Effector CD8-positive, alpha-beta T cell (primary cell): ENCODE data around the gene WIPF2.
"Not testable (repeated sequence)": the region's sequence is repeated elsewhere in the genome, so short reads cannot be mapped to it uniquely, and the experiment has no call there.

Experiments
- DNase-seq: peaks from one replicate; lab custom pipeline; 2025; lab: John Stamatoyannopoulos, UW

The WIPF2 gene

DNA sequence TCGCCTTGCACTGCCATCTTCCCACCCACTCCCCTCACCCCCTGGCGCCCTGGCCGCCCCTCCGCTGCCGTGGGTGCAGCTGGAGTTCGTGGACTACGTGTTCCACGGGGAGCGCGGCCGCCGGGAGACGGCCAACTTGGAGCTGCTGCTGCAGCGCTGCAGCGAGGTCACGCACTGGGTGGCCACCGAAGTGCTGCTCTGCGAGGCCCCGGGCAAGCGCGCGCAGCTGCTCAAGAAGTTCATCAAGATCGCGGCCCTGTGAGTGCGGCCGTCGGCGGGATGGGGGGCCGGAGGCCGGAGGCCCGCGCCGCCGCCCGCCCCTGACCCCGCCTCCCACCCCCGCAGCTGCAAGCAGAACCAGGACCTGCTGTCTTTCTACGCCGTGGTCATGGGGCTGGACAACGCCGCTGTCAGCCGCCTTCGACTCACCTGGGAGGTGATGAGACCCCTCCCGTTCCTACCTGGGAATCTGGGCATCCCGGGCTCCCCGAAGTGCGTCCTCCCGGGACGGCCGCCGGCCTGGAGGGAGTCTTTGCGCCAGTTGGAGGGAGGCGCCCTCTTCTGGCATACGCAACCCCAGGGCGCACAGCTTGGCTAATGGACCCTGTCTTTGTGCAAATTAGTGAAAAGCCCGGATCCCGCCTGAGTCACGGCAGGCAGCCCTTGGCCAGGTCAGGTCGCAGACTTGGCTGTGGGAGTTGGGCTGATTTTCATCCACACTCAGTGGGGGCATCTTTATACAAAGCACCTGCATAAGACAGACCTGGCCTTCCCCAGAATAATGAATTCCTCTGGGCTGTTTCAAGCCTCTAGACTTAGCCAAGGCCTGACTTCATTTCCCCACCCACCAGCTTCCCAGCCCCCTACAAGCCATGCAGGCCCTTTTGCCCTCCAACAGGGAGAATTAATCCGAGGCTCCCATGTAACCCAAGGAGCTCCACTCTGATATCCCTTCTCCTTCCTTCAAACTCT is 27.6 kb upstream of the WIPF2 start:
- peak; percentile 35 for DNase-seq

GRCh38 chr17:40192961-40193360 is 26.1 kb upstream of the WIPF2 start:
- DNase-seq: no peak

DNA sequence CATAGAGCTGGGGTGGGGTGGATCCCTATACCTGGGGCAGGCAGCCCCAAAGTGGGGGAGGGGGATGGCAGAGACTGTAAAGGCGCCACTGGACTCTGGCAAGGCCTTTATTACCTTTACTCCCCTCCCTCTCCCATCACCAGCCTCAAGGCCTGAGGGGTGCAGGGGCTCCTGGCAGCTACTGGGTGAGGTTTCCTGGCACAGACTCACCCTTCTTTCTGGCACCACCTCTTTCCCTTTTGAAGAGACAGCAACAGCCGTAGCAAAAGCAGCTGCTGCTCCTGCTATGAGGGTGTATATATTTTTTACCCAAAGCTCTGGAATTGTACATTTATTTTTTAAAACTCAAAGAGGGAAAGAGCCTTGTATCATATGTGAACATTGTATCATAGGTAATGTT is 24.3 kb upstream of the WIPF2 start:
- no peak for DNase-seq

- no peak for DNase-seq
Observed at GRCh38 chr17:40197550-40197949, 21.6 kb upstream of the WIPF2 start.

DNA sequence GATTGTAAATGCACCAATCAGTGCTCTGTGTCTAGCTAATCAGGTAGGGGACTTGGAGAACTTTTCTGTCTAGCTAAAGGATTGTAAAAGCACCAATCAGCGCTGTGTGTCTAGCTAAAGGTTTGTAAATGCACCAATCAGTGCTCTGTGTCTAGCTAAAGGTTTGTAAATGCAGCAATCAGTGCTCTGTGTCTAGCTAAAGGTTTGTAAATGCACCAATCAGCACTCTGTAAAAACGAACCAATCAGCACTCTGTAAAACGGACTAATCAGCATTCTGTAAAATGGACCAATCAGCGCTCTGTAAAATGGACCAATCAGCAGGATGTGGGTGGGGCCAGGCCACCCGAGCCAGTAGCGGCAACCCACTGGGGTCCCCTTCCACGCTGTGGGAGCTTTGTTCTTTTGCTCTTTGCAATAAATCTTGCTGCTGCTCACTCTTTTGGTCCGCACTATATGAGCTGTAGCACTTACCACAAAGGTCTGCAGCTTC is 21.1 kb upstream of the WIPF2 start:
- DNase-seq: peak; percentile 9

GRCh38 chr17:40198576-40198975 is 20.5 kb upstream of the WIPF2 start:
- DNase-seq: no peak

DNA sequence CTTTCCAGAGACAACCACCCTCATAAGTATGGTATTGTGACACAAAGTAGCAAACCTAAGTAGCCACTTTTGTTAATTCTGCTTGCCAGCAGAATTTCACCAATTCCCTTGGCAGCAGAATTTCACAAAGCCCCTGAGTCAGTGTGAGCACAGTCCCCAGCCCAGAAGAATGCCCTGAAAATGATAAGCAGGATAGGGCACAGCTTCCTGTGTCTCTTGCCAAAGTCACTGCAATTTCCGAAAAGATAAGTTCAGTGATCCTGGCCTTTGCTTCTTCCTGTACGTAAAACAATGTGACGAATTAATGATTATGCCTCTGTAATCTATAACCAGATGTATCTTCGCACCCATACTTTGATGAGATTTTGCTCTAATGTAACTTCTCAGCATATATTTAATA is 16.0 kb upstream of the WIPF2 start:
- no peak for DNase-seq

DNA sequence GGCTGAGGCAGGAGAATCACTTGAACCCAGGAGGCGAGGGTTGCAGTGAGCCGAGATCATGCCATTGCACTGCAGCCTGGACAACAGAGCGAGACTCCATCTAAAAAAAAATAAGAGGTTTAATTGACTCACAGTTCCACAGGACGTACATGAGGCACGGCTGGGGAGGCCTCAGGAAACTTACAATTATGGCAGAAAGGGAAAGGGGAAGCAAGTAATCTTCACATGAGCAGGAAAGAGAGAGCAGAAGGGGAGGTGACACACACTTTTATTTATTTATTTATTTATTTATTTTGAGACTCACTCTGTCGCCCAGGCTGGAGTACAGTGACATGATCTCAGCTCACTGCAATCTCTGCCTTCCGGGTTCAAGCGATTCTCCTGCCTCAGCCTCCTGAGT is 12.9 kb upstream of the WIPF2 start:
- not testable (repeated sequence) for DNase-seq

DNA sequence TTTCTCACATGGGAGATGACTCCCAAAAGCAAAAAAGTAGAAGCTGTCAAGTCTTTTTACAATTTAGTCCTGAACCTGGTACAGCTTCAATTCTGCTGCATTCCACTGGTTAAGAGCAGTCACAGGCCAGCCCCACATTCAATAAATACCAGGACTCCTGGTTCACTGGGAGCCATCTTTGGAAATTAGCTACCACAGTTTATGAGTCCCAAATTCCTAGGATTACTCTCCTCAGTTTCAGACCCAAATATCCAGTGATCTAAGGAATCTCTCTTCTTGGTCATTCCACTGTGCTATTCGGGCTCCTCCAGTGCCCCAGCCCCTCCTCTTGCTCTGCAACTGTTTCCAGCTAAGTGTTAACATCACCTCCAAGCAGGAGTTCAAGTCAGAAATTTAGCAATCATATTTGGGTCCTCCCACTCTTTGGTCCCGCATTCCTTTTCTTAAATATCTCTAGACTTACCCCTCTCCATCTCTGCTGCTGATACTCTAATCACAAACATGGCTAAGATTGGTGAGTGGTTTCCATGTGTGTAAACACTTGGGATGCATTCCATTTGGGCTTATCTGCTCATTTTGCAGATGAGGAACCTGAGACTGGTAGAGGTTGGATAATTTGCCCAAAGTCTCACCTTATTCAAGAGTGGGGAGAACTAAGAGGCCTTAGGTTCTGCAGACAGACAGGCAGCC is 9.6 kb upstream of the WIPF2 start:
- no peak for DNase-seq

DNA sequence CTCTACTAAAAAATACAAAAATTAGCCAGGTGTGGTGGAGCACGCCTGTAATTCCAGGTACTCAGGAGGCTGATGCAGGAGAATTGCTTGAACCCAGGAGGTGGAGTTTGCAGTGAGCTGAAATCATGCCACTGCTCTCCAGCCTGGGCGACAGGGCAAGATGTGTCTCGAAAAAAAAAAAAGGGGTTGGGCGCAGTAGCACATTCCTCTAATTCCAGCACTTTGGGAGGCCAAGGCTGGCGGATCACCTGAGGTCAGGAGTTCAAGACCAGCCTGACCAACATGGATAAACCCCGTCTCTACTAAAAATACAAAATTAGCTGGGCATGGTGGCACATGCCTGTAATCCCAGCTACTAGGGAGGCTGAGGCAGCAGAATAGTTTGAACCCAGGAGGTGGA is 5.2 kb upstream of the WIPF2 start:
- not testable (repeated sequence) for DNase-seq

DNA sequence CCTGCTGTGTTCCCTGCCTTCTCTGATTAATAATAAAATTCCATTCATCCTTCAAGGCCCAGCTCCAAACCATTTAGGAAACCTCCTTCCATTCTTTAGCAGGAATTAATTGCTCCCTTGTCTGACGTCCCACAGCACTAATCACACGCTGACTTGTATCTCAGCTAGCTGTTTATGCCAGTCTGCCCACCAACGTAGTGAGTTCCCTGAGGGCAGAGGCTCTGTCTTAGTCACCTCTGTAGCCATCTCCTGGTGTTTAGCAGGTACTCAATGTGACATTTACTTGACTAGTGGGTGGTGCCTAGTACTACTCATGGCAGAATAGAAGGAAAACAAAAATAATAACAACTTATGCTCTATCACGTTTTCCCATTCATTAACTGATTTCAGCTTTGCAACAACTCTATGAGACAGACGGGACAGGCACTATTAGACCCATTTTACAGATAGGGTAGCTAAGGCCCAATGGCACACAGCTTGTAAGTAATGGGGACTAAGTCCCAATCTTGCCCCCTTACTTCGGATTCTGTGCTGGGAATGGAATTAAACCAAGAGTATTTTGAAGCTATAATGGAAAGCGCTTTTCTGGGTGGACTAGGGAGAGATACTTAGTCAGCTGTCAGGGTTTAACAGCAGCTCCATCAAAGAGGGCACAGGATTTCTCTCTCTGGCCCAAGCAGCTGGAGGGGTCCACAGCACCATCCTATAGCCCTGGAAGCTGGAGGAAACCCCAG is 931 bp upstream of the WIPF2 start:
- no peak for DNase-seq

GRCh38 chr17:40219594-40220338 is 662 bp downstream of the WIPF2 start:
- peak; percentile 40 for DNase-seq

DNA sequence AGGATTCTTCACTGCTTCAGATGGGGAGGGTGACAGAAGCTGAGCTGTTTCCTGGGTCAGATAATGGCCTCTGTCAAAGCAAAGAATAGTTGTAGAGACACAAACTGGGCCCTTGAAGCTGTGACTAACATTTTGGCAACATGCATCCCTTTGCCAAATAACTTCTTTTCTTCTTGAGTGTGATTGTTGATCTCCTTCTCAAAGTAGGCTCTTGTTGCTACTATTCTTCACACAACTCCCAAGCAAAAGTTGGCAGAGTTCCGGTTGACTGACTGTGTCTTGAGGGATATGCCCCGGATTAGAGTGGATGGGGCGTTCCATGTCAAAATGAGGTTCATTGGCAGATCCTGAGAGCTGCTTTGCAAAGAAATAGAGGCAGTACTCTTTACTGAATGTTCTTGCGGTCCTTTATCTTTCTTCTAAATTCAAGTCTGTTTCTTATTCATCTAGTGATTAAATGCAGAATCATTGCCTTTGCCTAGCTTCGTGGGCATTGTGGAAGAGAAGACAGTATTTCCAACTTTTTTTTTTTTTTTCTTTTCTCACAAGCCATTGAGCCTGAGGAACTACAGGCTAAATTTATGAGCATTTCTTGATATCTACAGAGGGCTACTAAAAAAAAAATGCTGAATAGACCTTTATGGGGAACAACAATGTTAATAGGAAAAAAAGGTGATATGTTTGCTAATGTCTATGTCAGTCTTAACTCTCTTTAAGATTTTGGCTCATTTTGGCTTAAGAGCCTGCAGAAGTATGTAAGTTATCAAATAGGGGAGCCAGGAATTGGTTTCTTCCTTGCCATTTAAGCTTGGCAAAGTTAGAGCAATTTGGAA is 5.8 kb downstream of the WIPF2 start:
- no peak for DNase-seq

DNA sequence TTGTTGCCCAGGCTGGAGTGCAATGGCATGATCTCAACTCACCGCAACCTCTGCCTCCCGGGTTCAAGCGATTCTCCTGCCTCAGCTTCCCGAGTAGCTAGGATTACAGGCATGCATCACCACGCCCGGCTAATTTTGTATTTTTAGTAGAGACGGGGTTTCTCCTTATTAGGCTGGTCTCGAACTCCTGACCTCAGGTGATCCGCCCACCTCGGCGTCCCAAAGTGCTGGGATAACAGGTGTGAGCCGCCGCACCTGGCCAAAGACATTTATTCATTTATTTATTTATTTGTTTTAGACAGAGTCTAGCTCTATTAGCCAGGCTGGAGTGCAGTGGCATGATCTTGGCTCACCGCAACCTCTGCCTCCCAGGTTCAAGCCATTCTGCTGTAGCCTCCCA is 10.0 kb downstream of the WIPF2 start:
- not testable (repeated sequence) for DNase-seq

DNA sequence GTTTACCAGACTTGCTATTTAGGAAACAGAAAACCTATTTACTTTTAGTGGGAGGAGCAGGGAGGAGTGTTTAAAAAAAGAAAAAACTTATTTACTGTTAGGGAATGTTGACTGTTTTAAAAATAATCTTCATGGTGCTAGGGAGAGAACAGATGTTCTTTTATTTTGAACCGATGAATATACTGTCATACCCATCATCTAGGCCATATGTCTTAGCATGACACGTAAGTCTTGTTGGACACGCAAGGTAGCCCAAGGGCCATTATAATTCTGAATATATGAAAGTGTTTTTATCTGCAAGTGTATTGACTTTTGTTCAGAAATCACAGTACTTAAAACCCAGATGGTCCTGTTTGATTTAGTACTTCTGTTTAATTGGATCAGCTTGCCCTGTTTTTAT is 11.6 kb downstream of the WIPF2 start:
- DNase-seq: no peak

DNA sequence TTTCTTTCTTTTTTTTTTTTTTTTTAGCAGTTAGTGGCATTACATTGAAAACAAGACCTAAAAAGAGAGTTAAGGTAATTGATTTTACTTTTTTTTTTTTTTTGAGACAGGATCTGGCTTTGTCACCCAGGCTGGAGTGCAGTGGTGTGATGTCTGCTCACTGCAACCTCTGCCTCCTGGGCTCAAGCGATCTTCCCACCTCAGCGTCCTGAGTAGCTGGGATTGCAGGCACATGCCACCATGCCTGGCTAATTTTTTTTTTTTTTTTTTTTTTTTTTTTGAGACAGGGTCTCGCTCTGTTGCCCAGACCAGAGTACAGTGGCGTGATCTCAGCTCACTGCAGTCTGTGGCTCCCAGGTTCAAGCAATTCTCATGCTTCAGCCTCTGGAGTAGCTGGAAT is 12.8 kb downstream of the WIPF2 start:
- not testable (repeated sequence) for DNase-seq

DNA sequence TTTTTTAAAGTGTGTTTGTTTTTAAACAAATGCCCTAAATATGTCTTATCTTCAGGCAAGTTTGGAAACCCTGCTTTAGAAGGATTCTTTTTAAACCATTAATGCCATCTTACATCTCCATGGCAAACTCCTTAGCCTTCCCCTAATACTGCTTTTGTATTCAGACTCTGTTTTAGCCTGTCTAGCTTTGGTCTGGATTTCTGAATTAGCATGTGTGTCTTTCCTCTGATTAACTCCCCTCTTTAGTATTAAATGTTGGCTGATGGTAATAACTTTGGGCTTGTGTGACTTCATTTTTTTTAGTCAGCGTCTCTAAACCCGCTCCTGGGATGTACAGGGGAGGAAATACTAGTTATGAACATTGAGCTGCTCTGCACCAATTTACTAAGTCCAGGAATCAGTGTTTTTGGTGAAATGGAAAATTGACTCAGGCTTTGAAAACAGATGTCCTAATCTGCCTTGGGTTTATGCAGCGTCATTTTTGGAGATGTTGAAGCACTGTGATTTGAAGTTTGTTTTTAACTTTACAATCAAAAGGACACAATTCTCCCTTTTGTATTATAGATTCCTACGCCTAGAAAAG is 22.2 kb downstream of the WIPF2 start:
- no peak for DNase-seq

DNA sequence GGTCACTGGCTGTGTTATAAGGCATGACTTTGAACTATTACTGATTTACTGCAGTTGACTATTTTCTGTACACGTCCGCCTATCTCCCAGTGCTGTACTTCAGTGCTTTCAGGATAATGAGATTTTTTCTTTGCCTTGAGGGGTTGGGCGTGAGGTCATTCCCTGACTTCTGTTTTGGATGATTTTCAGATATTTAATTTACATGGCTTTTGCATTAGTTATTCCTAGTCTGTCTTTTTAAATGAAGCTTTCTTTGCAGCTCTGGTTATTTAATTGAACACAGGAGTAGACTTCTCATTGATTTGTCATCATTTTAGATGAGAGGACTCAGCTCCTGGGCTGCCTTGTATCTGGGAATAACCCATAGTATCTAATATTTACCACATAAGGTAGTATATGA is 23.7 kb downstream of the WIPF2 start:
- no peak for DNase-seq

GRCh38 chr17:40243761-40244160 is 24.7 kb downstream of the WIPF2 start:
- DNase-seq: no peak

DNA sequence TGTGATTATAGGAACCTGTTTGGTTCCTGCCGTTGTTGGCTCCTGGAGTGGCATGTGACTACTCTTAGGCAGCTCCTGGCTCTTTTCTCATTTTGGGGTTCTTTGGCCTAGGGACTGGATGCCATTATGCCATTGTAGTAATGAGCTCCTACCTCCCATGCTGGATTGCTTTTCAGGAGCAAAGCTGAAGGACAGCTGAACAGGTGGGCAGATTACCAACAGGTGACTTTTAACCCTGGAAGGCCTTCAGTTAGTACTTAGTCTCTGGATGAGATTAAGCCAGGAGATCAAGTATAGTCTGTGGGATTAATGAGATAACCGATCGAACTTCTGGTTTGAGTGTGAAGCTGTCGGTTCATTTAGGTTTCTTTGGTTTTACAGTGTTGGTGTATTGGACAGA is 25.2 kb downstream of the WIPF2 start:
- DNase-seq: no peak
